ENCODE data around the gene MLLT3.

DNA sequence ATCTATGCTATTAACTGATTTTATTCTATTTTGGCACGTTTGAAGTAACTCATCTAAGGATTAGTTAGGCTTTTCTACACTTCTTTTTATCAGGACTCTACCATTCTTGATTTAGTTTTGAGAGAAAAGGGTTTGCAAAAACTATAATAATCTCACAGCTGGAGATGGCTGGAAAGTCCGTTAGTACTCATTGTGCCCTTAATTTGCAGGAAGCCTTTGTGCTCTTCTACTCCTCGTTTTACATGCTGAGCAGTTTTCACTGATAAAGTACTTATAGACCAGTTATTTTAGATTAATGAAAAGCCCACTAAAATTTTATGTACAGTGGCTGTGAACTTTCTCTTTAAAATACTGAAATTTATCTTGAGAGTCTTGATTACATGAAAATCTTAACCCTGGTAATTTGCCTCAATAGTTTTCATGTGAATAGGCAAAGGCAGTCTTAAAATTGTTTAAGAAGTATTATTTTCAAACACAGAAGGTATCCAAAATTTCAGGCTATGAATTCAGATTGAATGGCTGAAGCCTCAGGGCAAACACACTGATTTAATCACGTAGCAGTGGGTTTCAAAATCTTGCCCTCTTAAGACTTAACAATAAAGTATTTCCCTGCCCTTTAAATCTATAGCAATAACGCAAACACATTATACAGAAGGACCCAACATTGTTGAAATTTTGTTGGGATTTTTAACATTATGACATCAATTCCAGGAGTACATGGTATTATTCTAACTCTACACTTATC is 18.6 kb downstream of the MLLT3 start:
- TF ChIP-seq POLR2A (IDR thresholded peaks at IDR 0.05; ENCODE audit: low read length) (no peak), GATA1 (IDR thresholded peaks at IDR 0.05; ENCODE audit: low read depth, low read length) (no peak)

All from erythroblast (primary cell).